T-helper 22 cell (primary cell): ENCODE results near the gene ZNF133.
"Not testable (repeated sequence)": the region's sequence is repeated elsewhere in the genome, so short reads cannot be mapped to it uniquely, and the experiment has no call there.

Source experiments
- DNase-seq: peaks from one replicate; pipeline ENCODE4 v3.0.0-alpha.2; 2020; ENCODE audit warnings: low read depth

The ZNF133 gene

GRCh38 chr20:18284805-18285533 is 3.4 kb upstream of the ZNF133 start:
- no peak for DNase-seq

GRCh38 chr20:18287546-18287914 is 797 bp upstream of the ZNF133 start:
- DNase-seq: no peak

GRCh38 chr20:18288749-18289267 is 481 bp downstream of the ZNF133 start:
- DNase-seq: no peak

GRCh38 chr20:18289306-18289705 is 979 bp downstream of the ZNF133 start:
- no peak for DNase-seq

- DNase-seq: no peak
Measured at GRCh38 chr20:18299364-18299763, 11.0 kb downstream of the ZNF133 start.

- no peak for DNase-seq
Measured at GRCh38 chr20:18304618-18305017, 16.3 kb downstream of the ZNF133 start.

- DNase-seq: no peak
Measured at GRCh38 chr20:18307301-18307700, 19.0 kb downstream of the ZNF133 start.

- no peak for DNase-seq
Measured at GRCh38 chr20:18310051-18310450, 21.7 kb downstream of the ZNF133 start.

- DNase-seq: no peak
Measured at GRCh38 chr20:18310592-18310991, 22.3 kb downstream of the ZNF133 start.

- DNase-seq: no peak
Measured at GRCh38 chr20:18312723-18313122, 24.4 kb downstream of the ZNF133 start.

- no peak for DNase-seq
Measured at GRCh38 chr20:18313411-18313810, 25.1 kb downstream of the ZNF133 start.

- no peak for DNase-seq
Measured at GRCh38 chr20:18314786-18315406, 26.6 kb downstream of the ZNF133 start.

- no peak for DNase-seq
Measured at GRCh38 chr20:18316166-18316565, 27.8 kb downstream of the ZNF133 start.

- DNase-seq: no peak
Measured at GRCh38 chr20:18321316-18321715, 33.0 kb downstream of the ZNF133 start.

- DNase-seq: no peak
Measured at GRCh38 chr20:18321976-18322950, 33.9 kb downstream of the ZNF133 start.

GRCh38 chr20:18323705-18324104 is 35.4 kb downstream of the ZNF133 start:
- no peak for DNase-seq

- DNase-seq: no peak
Measured at GRCh38 chr20:18324596-18325089, 36.3 kb downstream of the ZNF133 start.

- DNase-seq: no peak
Measured at GRCh38 chr20:18326990-18327389, 38.7 kb downstream of the ZNF133 start.

- DNase-seq: no peak
Measured at GRCh38 chr20:18331694-18332093, 43.4 kb downstream of the ZNF133 start.

- DNase-seq: not testable (repeated sequence)
Measured at GRCh38 chr20:18349749-18350148, 61.4 kb downstream of the ZNF133 start.

GRCh38 chr20:18359854-18360253 is 71.5 kb downstream of the ZNF133 start:
- DNase-seq: no peak

- DNase-seq: no peak
Measured at GRCh38 chr20:18360635-18361034, 72.3 kb downstream of the ZNF133 start.
